GM12878 (cell line): Measurements from ENCODE around the gene HNRNPH3. TPM values are rescaled to one million over a fixed set of nuclear protein-coding genes. Genes with fewer than 3 reads are reported as not detected.

Source experiments
- CEBPZ ChIP-seq: fragments of 150-350 bp; IDR thresholded peaks from 2 replicates; pipeline ENCODE4 v1.6.1; 2016; ENCODE audit warnings: low read depth, low read length
- NFYB ChIP-seq: IDR thresholded peaks from 2 replicates; pipeline ENCODE4 v1.6.1; 2011; ENCODE audit warnings: low read depth, mild to moderate bottlenecking, low read length, improper control_type of control experiment, moderate library complexity; ENCODE audit not compliant: insufficient read depth
- RELB ChIP-seq: fragments of 450-650 bp; IDR thresholded peaks from 2 replicates; pipeline ENCODE4 v1.6.1; 2017; ENCODE audit warnings: low read depth, mild to moderate bottlenecking, moderate library complexity
- TCF7 ChIP-seq: IDR thresholded peaks from 2 replicates; pipeline ENCODE4 v1.6.1; 2014; ENCODE audit warnings: antibody characterized with exemption, borderline replicate concordance
- ZBTB4 ChIP-seq: fragments of 450-650 bp; formaldehyde crosslinking; IDR thresholded peaks from 2 replicates; pipeline ENCODE4 v1.4.0; 2022; ENCODE audit warnings: mild to moderate bottlenecking, moderate library complexity
- polyA plus RNA-seq, 11 experiments: library from polyadenylated mRNA; depleted of rRNA in 4 of 11; unstranded in 6 of 11; stranded (reverse) in 5 of 11; fragments of >200 nt; fragmentation: Nextera tagmentation in 4 of 11; fragmentation: Illumina TruSeq in 1 of 11; extraction: Ambion mirVana in 4 of 11; extraction: Trizol in 1 of 11; gene quantifications; 1 replicate in 1 of 11; 2 replicates in 10 of 11; pipeline versions ENCODE4 v1.2.1 to v1.2.3, GENCODE V29; 2011 to 2016; ENCODE audit warnings: inconsistent platforms in 2 of 11, missing spikeins in 2 of 11, low read depth in 1 of 11
- total RNA-seq, 4 experiments: library from RNA; depleted of rRNA in 3 of 4; stranded (reverse); fragments of >200 nt in 3 of 4; fragmentation: Illumina TruSeq in 1 of 4; extraction: Trizol in 1 of 4; gene quantifications; 2 replicates each; pipeline versions ENCODE4 v1.2.1 to v1.2.3, GENCODE V29; 2013 to 2021

HNRNPH3 gene
- total and polyA plus RNA-seq, 10 of the 15 experiments (the other 5 are each of a cell fraction or from before 2014, with no cell fraction given): 20.1 to 292 (median 121) TPM

- TF ChIP-seq CEBPZ: no peak
- no peak for TF ChIP-seq NFYB
- TF ChIP-seq ZBTB4: no peak
- no peak for TF ChIP-seq TCF7
- TF ChIP-seq RELB: no peak
Measured at GRCh38 chr10:68342909-68343516, 11.1 kb downstream of the HNRNPH3 start (continued).
